Right renal cortex interstitium (tissue), 3 donors: ENCODE results near the gene ASB7. TPM values are rescaled to one million over a fixed set of nuclear protein-coding genes. Genes with fewer than 3 reads are reported as not detected.

Source experiments
- polyA plus RNA-seq, 3 donors: library from polyadenylated mRNA; unstranded; fragments of 120-200 nt; gene quantifications; one replicate each; pipeline ENCODE4 v1.2.1, GENCODE V29; 2013; ENCODE audit not compliant: insufficient read length in 3 of 3

The ASB7 gene
- polyA plus RNA-seq, 3 donors = 16.3 to 18.0 (median 16.4) TPM

Other genes starting within 250 kb of the ASB7 start
- gene CERS3, start 73.6 kb upstream of the ASB7 start, polyA plus RNA-seq = under 1 TPM in 2 of 3 donors, not detected in 1; 0.10 to 0.25 TPM
- 10 to 100 TPM; 17.9 to 26.5 (median 21.8) TPM for gene LINS1, start 405 bp upstream of the ASB7 start, polyA plus RNA-seq